ENCODE data around the gene BRS3.

The BRS3 gene

DNA sequence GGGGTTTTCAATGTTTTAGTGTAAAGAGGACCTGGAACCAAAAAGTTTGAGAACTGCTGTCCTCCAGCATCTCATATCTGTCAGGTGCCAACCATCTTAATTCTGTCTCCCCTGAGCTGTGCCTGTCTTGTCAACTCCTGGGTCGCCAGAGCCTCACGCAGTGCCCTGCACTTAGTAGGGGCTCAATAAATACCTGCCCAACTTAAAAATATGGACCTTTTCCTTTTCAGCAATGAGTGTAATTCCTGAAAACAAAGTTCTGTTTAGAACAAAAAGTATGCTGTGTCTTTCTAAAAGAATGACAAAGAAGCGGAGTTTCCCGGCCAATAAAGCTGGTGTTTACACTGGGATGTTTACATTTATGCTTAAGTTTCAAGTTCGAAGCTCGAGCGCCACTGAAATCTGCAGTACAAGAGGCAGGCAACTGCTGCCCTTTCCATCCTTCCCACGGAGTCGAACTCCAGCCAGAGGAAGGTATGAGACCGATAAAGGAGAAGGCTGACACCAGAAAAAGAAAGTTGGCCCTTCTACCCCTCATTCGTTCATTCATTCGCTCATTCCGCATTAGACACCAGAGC lies 8.5 kb downstream of the BRS3 start:
- no peak for DNase-seq

GRCh38 chrX:136496764-136497555 lies 9.2 kb downstream of the BRS3 start:
- peak; percentile 34 for DNase-seq

- DNase-seq, result no peak
Measured at GRCh38 chrX:136497556-136498052, 9.9 kb downstream of the BRS3 start, which contains the start of gene HTATSF1. Gene HTATSF1 (plus strand): TSS chrX:136497592. CDS start chrX:136497685, 93 bp downstream.

DNA sequence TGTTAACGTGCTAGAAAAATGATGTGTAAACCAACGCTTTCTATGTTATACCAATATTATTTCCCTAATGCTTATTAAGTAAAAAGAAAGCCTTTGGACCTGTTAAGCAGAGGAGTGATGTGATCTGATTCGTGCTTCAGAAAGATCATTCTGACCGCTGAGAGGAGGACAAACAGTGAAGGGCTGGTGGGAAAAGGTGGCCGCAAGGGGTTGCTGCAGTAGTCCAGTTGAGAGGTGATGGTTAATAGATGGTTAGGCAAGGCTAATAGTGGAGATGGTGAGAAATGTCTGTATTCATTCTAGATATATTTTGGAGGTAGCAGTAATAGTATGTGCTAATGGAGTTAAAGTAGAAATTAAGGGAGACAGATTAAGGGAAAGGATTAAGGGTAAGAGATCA lies 31.3 kb downstream of the BRS3 start:
- DNase-seq, result no peak

DNA sequence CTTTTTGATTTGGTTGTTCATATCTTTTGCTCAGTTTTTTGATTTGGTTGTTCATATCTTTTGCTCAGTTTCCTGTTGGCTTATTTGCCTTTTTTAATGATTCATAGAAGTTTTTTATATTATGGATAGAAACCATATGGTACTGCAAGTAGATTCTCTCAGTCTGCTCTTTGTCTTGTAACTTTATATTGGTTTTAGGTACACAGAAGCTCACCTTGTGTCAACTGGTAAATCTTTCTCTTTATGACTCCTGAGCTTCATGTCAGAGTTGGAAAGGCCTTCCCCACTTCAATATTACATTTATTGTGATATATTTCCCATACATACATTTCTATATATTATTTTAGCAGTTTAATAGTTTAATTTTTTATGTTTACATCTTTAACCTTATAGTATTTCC lies 36.0 kb downstream of the BRS3 start:
- no peak for DNase-seq

DNA sequence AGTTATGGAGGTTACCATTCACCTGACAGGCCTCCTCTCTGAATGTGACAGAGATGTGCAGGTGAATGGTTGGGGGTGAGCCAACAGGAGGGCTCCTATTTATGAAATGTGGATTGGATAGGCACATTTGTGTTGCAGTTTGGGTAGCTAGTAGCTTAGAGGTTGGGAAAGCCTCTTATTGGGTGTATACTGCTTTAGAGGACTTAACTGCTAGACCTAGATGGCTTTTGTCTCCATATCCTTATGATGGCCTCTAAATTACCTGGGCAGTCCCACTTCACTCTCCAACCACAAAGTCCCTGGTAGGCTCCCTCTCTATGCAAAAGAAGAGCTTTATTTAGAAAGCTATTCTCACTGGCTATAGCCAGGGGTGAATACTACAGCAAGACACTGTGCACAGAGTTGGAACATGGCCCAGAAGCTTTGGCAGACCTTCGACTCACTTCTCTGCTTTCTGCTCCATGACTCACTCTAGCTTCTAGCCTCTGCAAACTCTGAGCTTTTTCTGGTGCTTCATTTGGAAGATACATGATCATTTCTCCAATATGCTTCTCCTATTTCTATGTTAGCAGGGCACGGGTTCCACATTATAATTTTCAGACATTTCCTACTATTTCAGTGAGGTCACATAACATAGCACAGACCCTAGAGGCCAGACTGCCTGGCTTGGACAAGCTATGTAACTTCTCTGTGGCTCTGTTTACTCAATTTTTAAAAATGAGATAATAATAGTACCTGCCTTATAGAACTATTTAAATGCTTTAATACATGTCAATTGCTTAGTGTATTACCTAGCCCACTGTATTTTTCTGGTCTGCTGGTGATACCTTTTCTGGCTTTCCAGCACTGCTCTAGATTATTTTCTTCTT lies 38.2 kb downstream of the BRS3 start:
- DNase-seq, result peak; percentile 41

GRCh38 chrX:136528645-136529315 lies 41.0 kb downstream of the BRS3 start:
- peak; percentile 40 for DNase-seq

DNA sequence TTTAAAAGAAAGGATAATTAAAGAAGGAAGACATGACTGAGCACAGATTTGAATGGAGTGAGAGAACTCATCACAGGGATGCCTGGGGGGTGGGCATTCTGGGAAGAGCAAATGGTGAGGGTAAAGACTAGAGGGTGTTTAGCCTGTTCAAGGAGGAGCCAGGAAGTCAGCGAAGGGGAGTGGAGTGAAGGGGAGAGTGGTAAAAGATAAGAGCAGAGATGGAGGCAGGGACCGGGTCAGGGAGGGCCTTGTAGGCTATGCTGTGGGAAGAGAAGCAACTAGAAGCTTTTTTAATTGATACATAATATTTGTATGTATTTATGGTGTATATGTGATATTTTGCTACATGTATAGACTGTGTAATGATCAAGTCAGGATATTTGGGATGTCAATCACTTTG lies 42.0 kb downstream of the BRS3 start:
- no peak for DNase-seq

GRCh38 chrX:136531951-136532350 lies 44.2 kb downstream of the BRS3 start, which contains the start of gene VGLL1:
Gene VGLL1 (plus strand): TSS chrX:136532215. CDS start chrX:136536021, 3,806 bp downstream.
- no peak for DNase-seq

GRCh38 chrX:136534131-136534530 lies 46.4 kb downstream of the BRS3 start:
- no peak for DNase-seq

DNA sequence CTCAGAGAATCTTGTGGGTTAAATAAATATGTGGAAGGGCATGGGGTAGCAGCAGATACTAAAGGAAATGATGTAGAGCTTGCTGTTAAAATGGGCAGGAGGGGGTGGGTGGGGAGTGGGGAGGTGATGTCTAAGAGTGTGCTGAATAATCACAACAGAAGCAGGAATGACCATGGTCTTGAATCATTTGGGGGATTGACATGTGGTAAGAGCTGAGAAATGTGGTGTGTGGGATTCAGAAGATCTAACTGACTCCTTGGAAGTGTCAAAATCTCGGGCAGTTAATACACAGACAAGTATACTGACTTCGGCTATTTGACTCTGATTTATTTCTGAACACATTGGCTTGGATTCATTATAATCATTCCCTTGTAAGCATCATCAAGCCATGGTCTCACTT lies 51.1 kb downstream of the BRS3 start:
- DNase-seq, result no peak

DNA sequence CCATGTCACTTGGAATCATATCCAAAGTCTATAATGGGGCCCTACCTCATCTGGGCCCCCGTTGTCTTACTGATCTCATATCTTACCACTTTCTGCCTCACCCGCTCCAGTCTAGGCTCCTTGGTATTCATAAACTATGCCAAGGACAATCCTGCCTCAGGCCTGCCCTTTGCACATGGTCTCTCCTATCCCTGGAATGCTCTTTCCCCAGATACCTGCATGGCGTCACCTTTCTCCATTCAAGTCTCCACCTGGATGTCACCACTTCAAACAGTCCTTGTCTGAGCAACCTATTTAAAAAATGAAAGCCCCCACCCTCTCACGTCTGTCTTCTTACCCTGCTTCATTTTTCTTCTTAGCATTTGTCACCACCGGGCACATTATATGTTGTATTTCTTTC lies 52.5 kb downstream of the BRS3 start:
- DNase-seq, result no peak

DNA sequence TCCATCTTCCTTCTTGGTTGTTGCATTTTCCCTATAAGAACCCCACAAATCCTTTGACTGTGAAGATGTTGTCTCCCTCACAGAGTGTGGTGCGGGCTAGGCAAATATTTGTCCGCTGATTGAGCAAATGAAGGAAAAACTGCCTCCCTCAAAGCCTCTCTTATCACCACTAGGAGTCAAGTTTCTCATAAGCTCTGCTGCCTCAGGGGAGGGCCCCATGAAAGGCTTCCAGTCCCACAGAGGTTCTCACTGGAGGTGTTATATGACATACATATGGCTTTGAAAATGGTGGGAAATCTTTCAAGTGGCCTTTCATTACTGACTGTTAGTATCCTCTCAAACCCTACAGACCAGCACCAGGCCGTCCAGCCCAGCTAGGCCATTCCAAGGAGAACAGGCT lies 53.5 kb downstream of the BRS3 start:
- DNase-seq, result no peak

- DNase-seq, result no peak
Measured at GRCh38 chrX:136542281-136542680, 54.5 kb downstream of the BRS3 start.
